ENCODE results near the gene HOXA9.

HOXA9 gene

DNA sequence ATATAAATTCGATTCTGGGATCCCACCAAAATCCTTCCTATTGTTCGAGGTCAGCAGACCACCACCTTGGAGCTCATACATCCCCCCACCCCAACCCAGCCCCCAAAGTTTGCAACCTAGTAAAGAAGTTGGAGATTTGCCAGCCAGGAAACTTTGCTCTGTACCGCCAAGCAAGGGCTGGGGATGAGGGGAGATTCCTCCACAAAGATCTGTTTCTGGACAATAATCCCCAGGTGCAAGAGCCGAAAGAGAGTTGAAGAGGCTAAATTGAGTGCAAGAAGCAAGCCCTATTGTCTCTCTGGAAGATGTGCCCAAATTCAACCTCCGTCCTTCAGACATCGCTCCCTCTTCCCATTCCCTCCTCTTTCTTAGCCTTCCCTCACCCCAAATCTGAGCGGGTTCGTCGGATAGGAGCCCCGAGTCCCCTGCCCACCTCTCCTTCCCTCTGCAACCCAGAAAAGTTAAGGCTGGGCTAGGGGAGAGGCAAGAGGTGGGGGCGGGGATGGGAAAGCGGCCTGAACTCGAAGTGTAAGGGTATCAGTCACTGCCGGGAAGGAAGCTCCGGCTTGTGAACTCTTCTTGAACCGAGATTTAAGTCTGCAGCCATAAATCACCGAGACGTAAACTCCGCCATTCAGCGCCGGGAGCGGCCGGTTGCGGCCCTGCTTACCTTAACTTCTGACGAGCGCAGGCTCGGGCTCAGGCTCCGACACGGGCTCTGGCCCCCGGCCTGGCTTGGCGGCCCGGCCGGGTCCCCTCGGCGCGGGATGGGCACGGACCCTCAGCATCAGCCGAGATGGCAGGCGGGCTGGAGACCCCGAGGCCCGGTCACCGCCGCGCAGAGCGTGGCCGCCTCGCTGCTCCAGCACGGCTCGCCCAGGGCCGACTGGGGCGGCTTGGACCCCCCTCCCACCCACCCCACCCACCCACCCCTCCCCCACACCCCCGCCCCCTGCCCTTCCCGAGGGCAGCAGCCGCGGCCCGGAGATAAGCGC, 52.1 kb downstream of the HOXA9 start:
- H3K9ac ChIP-seq (ENCODE audit: low read length in 5 of 5), result peak overlapping the region in 3 of 5 donors; percentile 14 to 74 (median 46)
- H3K4me3 ChIP-seq (ENCODE audit: low read depth in 1 of 5, low read length in 5 of 5), result peak overlapping the region; percentile 38 to 67 (median 46)
- peaks cover 16 to 90% (median 79%) of the 10 kb centered on the region in 5 donors for H3K4me1 ChIP-seq (ENCODE audit: control insufficient read depth in 5 of 5, insufficient read depth in 5 of 5, low read length in 5 of 5)
- no peaks in the 10 kb centered on the region for H3K27me3 ChIP-seq (ENCODE audit: control insufficient read depth in 5 of 5, insufficient read depth in 4 of 5, low read length in 5 of 5)
- peak overlapping the region; percentile 94 for H3K27ac ChIP-seq (ENCODE audit: low read depth, low read length)
- H3K36me3 ChIP-seq (ENCODE audit: control insufficient read depth in 5 of 5, insufficient read depth in 5 of 5, low read length in 5 of 5), result peaks cover 0 to 6% (median 3%) of the 10 kb centered on the region in 5 donors
- H3K9me3 ChIP-seq (ENCODE audit: control insufficient read depth in 5 of 5, low read length in 5 of 5), result no peaks in the 10 kb centered on the region
